HG03565 (cell line): ENCODE measurements around the gene HNRNPL.
"Not testable (repeated sequence)": the region's sequence is repeated elsewhere in the genome, so short reads cannot be mapped to it uniquely, and the experiment has no call there.

Source experiments
- ATAC-seq: cut with Tn5 transposase; IDR thresholded peaks from one replicate; pipeline ENCODE4 v1.9.1; 2021; ENCODE audit warnings: mild to moderate bottlenecking, moderate library complexity; ENCODE audit not compliant: unreplicated experiment

The HNRNPL gene

DNA sequence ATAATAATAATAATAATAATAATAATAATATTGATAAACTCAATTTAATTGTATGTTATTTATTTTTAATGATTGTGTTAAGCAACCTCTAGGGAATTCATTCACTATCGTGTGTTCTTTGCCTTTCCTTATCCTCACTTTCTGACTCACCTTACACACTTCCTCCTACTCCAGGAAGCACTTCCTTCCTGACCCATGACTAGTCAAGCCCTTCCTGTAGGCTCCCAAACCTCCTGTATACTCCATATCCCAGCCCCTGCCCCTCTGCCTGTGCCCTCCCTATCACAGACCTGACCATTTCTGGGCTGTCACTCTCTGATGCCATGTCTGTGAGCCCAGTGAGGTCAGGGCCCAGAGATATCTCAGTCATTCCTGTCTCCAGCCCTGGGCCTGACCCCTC, 44.6 kb downstream of the HNRNPL start:
- no peak for ATAC-seq

- no peak for ATAC-seq
Observed at GRCh38 chr19:38803543-38803942, 46.2 kb downstream of the HNRNPL start.

GRCh38 chr19:38801359-38802095, 48.3 kb downstream of the HNRNPL start:
- ATAC-seq, result no peak

DNA sequence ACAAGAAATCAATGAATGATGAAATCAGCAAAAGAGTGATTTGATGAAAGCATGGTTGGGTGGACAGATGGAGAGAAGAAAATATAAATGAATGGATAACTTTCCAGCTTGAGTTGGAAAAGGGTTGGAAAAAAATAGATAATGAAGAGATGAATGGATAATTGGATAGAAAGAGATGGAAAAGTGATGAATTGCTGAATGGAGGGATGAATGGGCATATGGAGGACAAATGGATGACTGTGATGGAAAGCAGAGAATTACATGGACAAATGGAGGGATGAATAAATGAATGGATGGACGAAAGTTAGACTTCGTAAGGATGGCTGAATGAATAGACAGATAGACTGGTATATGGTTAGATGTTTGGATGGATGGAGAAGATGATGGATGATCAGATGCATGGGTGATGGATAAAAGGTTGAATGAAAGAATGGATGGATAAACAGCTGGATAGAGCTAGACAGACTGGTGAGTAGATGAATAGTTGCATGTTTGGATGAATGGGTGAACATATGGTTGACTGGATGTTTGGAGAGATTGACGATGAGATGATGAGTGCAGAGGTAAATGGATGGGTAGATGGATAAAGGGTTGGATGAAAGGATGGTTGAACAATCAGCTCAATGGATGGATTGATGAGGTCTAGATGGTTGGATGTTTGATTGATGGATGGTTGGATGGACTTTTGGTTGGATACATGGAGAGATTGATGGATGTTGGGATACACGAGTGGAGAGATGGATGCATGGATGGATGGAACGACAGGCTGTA, 49.0 kb downstream of the HNRNPL start:
- no peak for ATAC-seq

DNA sequence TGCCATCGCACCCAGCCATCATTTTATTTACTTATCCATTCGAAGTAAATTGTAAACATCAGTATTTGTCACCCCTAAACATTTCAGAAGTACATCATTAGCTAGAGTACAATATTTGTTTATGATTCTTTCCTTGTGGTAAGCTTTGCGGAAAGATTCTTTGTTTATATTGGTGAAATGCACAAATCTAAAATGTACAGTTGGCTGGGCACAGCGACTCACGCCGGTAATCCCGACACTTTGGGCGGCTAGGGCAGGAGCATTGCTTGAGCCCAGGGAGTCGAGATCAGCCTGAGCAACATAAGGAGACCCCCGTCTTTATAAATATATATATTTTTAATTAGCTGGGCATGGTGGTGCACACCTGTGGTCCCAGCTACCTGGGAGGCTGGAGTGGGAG, 50.7 kb downstream of the HNRNPL start:
- no peak for ATAC-seq

GRCh38 chr19:38797781-38798180, 52.0 kb downstream of the HNRNPL start:
- not testable (repeated sequence) for ATAC-seq

- ATAC-seq, result no peak
Observed at GRCh38 chr19:38796154-38796553, 53.6 kb downstream of the HNRNPL start.

- ATAC-seq, result no peak
Observed at GRCh38 chr19:38795549-38795948, 54.2 kb downstream of the HNRNPL start.

DNA sequence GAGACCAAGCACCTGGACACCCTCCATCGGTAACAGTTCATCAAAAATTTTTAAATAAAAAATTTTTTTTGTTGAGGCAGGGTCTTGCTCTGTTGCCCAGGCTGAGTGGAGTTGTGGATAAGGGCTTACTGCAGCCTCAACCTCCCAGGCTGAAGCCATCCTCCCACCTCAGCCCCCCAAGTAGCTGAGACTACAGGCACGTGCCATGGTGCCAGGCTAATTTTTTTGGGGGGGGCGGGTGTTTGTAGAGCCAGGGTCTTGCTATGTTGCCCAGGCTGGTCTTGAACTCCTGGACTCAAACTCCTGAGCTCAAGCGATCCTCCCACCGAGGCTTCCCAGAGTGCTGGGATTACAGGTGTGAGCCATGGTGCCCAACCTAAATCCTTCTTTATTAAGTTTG, 56.1 kb downstream of the HNRNPL start:
- ATAC-seq, result no peak

- no peak for ATAC-seq
Observed at GRCh38 chr19:38793177-38793576, 56.6 kb downstream of the HNRNPL start.

DNA sequence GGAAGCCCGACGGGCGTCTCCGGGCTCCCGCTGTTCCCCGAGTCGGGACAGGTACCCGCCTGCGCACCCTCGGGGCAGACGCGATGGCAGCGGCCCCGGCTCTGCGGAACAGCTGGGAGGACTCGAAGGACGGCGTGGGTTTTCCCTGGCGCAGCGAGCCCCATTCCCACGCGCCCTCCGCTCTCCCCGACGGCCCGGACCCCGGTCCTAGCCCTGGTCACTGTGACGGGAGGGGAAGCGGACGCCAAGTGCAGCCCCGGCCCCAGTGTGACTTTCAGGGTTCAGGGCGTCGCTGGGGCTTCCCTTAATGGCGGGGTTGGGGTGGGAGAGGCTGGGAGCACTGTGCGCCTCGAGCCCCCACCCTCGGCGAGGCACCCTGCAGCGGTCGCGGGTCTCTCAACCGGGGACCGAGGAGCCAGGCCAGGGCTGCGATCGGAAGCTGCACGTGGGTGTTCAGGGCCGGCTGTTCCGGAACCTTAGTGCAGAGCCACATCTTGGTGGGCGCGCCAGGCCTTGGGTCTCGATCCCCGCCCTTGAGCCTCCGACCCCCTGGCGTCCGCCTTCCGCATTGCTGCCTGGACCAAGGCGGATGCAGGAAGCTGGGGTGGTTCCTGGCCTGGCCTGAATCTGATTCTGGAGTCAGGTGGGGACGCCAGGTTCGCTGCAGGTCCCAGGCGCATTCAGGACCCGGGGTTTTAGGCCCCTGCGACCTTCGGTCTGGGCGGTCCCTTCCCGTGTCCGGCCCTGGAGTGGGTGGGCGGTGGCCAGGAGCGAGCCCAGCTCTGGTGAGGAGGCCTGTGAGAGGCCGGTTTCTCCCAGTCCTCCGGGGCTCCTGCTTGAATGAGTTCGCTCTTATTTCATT, 57.3 kb downstream of the HNRNPL start:
- ATAC-seq, result no peak

DNA sequence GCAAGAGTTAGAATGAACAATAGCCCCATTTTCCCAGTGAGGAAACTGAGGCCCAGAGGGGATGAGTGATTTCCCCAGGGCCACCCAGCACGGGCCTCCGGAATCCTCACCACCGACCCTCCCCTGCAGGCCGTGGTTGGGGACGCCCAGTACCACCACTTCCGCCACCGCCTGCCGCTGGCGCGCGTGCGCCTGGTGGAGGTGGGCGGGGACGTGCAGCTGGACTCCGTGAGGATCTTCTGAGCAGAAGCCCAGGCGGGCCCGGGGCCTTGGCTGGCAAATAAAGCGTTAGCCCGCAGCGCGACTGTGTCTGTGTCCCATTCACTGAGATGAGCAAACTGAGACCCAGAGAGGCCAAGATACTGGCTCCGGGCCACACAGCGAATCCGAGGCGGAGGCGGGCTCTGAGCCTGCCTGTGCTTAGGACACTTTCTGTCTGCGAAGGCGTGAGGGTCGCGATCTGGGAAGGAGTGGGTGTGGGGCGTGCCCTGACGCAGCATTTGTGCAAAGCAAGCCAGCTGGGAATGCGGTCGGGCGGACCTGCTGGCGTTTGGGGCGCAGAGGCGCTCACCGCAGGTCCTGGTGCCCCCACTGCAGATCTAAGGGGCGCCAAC, 58.2 kb downstream of the HNRNPL start:
- ATAC-seq, result not testable (repeated sequence)

DNA sequence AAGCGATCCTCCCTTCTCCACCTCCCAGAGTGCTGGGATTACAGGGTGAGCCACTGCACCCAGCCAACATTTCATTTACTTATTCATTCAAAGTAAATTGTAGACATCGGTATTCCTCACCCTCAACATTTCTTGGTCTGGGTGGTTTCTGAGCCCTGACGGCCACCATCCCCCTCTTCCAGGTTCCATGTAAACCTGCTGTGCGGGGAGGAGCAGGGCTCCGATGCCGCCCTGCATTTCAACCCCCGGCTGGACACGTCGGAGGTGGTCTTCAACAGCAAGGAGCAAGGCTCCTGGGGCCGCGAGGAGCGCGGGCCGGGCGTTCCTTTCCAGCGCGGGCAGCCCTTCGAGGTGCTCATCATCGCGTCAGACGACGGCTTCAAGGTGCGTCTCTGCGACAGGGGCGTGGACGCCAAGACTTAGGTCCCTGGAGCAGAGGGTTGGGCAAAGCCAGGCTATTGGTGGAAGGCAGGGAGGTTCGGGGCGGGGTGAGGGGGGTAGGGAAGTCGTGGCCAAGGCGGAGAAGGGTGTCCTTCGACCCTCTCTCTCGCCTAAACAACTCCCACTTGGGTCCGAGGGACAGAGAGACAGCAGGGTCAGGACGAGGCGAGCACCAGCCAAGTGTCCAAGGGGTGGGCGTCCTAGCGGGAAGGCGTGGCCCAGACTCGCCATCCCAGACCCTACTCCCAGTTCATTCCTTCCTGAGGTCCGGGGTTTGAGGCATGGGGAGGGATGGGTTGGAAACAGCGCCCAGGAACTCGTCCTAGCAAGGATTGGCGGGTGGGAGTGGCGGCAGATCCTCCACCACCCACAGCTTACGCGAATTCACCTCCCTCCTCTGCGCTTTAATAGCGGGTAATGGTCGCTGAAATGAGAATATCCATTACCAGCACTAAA, 59.0 kb downstream of the HNRNPL start:
- ATAC-seq, result not testable (repeated sequence)

DNA sequence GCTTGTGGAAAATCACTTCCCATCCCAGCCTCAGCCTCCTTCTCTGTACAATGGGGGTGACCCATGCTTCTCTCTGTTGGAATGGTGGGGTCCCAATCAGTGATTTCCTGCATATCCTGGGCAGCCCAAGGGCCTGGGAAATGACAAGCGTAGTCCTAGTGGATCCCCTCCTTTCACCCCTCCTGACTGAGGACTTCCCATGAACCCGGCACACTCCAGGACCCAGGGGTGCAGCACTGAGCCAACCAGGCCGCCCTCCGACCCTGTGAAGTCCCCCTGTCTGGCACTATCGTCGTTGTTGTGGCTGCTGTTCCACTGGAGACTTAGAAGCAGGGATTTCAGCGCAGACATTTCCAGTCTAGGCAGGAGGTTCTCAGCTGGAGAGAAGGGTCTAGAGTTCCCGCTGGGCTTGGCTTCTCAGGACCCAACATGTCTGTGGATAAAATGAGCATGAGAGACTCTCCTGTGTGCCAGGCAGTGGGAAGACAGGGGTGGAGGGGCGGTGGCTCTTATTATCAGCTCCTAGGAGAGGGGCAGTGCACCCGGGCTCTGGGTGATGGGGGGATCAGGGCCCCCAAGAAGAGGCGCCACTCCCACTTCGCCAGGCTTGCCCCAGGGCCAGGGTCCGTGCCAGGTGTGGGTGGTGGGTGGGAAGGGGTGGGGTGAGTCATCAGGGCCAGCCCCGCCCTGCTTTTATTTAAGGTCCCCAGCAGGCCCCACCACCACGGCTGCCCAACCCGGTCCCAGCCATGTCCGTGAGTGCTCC, 61.1 kb downstream of the HNRNPL start, which contains the start of gene LGALS7B:
LGALS7B (plus strand) TSS at position 723 of the 766 bp plus-strand sequence; CDS start at position 750, 27 bp downstream.
- ATAC-seq, result no peak

DNA sequence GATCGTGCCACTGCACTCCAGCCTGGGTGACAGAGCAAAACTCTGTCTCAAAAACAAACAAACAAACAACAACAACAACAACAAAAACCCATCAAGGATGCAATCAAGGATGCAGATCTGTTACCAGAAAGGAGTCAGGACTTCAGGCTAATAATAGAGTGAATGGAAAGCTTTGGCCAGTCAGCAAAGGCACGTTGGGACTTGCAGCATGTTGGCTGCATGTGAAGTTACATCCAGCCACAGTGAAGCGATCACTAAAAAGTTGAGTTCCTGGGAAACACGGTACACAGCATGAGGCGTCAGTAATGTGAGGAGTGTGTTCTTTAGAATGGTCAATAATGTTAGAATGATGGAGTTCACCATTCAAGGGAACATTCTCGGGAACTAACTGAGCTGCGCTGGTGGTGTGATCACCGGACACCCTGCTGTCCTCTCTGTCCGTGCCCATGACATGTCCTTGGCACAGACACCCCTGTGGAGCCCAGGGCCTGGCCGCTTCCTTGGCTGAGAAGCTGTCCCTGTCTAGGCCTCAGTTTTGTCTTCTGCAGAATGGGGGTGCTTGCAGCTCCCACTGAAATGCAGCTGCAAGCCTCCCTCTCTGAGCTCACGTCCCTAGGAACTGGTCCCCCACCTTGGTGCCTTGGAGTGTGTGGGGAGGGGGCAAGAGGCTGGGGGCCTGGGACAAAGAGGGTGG, 63.1 kb downstream of the HNRNPL start:
- no peak for ATAC-seq
